GM13976 (cell line): ENCODE data around the gene STRIT1.

ENCODE experiments used
- DNase-seq: peaks from one replicate; pipeline ENCODE4 v3.0.0; 2012; ENCODE audit warnings: low spot score
- in situ Hi-C: fragments of 300-500 bp; cut with MboI; formaldehyde crosslinking; loops from one replicate; pipeline ENCODE4 v1.12.0; 2022; ENCODE audit warnings: low sequenced_read_pairs, mixed read lengths, inconsistent platforms; ENCODE audit not compliant: unreplicated experiment
- TF ChIP-seq, protein P1 (sequence below): IDR thresholded peaks from 2 replicates; pipeline ENCODE4 v1.5.1; 2012; ENCODE audit warnings: borderline replicate concordance, mild to moderate bottlenecking; ENCODE audit not compliant: insufficient read depth; ENCODE audit errors: extremely low read depth, missing control alignments, control extremely low read depth

Gene STRIT1

DNA sequence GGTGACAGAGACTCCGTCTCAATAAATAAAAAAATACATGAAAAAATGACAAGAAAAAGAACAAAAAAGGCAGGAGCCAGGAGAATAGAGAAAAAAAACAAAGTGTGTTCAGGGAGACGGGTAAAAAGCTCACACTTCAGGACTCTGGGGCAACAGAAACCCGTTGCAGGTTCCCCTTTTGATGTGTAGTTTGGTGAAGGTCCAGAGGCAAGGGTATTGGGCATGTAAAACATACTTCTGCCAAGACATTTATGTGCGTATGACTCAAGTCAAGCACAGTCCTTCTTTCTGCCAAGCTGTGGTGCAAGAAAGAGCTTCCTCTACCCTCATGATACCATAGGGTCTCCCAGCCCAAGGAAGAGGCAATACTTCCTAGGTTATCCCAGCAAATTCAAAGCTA is 33.4 kb upstream of the STRIT1 start:
- DNase-seq: no peak

DNA sequence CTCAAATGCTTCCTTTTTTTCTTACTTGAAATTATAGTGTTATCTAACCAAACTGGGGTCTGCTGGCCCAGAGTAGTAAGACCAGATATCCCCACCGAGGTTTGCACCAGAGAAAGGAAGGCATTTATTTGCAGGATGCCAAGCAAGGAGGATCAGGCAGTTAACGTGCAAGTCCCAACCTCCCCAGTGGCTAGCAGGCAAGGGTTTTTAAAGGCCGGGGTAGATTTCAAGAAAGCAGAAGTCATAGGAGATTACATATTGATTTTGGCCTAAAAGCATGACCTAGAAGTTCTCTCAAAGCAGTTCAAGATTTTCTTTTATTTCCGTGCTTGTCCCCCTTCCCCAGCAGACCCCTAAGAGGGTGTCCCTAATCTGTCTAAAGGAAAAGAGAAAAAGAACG is 32.8 kb upstream of the STRIT1 start:
- TF ChIP-seq, protein P1, sequence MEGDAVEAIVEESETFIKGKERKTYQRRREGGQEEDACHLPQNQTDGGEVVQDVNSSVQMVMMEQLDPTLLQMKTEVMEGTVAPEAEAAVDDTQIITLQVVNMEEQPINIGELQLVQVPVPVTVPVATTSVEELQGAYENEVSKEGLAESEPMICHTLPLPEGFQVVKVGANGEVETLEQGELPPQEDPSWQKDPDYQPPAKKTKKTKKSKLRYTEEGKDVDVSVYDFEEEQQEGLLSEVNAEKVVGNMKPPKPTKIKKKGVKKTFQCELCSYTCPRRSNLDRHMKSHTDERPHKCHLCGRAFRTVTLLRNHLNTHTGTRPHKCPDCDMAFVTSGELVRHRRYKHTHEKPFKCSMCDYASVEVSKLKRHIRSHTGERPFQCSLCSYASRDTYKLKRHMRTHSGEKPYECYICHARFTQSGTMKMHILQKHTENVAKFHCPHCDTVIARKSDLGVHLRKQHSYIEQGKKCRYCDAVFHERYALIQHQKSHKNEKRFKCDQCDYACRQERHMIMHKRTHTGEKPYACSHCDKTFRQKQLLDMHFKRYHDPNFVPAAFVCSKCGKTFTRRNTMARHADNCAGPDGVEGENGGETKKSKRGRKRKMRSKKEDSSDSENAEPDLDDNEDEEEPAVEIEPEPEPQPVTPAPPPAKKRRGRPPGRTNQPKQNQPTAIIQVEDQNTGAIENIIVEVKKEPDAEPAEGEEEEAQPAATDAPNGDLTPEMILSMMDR: no peak
- DNase-seq: no peak
- in situ Hi-C loops: loop anchor here (25.0 kb wide), 1 partner anchor 989 kb away; no protein-coding TSS in a partner anchor

More for the DNA sequence above, 33.4 kb upstream of the STRIT1 start:
- in situ Hi-C loops: loop anchor here (25.0 kb wide), 1 partner anchor 990 kb away; no protein-coding TSS in a partner anchor
- TF ChIP-seq, protein P1: no peak

GRCh38 chr3:155325263-155325835 is 31.9 kb upstream of the STRIT1 start:
- no peak for DNase-seq
- TF ChIP-seq, protein P1: no peak
- in situ Hi-C loops: loop anchor here (25.0 kb wide), 1 partner anchor 988 kb away; no protein-coding TSS in a partner anchor

GRCh38 chr3:155323063-155323666 is 29.7 kb upstream of the STRIT1 start:
- in situ Hi-C loops: no loop called here
- TF ChIP-seq, protein P1: peak; percentile 56
- peak; percentile 49 for DNase-seq

GRCh38 chr3:155321418-155321817 is 27.9 kb upstream of the STRIT1 start:
- DNase-seq: no peak
- in situ Hi-C loops: no loop called here
- TF ChIP-seq, protein P1: no peak

- TF ChIP-seq, protein P1: no peak
- DNase-seq: no peak
- in situ Hi-C loops: no loop called here
Observed at GRCh38 chr3:155320934-155321333, 27.5 kb upstream of the STRIT1 start.

DNA sequence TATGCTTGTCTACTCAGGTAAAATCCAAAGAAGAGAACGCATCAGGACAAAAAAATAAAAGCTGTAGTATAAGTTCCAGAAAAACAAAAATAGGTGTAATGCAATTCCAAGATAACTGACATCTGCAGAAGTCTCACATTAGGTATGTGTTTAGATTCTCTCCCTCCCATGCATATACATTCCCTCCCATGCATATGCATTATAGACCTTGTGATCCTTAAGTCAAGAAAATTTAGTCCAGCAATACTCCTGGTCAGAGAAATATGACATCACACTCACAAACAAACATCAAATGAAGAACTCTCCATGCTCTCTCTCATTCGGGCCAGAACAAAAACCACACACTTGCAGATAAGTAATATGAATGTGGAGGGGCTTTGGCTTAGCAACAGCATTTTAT is 25.3 kb upstream of the STRIT1 start:
- no peak for DNase-seq
- in situ Hi-C loops: no loop called here
- TF ChIP-seq, protein P1: no peak
